Ovary (tissue), 3 donors: ENCODE results near the gene GPR27.

Source experiments
- POLR2A ChIP-seq: fragments of 450-650 bp; IDR thresholded peaks from one replicate; pipeline ENCODE4 v1.6.1; 2017; ENCODE audit warnings: antibody characterized with exemption, mild to moderate bottlenecking, moderate library complexity
- TF ChIP-seq, protein P1 (sequence below), 3 donors: fragments of 450-650 bp in 2 of 3; fragments of 200-600 bp in 1 of 3; IDR thresholded peaks; one replicate each; pipeline versions ENCODE4 v1.5.1 to v1.8.0; 2016 to 2022; ENCODE audit warnings: antibody characterized with exemption in 3 of 3, mild to moderate bottlenecking in 1 of 3
- donor health status: DM: no; HTN: no; CAD: no.

DNA sequence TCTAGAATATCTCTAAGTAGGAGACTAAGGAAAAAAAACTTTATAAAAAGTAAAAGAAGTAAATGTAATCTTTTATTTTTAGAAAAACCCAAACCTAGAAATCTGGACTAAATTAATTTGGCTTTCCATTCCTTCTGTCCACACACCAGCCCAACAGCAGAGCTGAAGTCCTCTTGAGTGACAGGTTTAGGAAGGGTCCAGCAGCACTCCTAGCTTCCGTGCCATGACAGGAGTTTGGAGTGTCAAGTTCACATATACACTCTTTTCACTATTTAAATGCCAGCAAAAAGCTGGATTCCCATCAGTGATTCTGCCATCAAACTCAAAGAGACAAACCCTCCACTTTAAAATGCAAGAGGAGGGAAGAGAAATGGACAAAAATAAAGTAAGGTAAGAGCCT is 18.2 kb downstream of the GPR27 start:
- TF ChIP-seq POLR2A = no peak
- TF ChIP-seq, protein P1, sequence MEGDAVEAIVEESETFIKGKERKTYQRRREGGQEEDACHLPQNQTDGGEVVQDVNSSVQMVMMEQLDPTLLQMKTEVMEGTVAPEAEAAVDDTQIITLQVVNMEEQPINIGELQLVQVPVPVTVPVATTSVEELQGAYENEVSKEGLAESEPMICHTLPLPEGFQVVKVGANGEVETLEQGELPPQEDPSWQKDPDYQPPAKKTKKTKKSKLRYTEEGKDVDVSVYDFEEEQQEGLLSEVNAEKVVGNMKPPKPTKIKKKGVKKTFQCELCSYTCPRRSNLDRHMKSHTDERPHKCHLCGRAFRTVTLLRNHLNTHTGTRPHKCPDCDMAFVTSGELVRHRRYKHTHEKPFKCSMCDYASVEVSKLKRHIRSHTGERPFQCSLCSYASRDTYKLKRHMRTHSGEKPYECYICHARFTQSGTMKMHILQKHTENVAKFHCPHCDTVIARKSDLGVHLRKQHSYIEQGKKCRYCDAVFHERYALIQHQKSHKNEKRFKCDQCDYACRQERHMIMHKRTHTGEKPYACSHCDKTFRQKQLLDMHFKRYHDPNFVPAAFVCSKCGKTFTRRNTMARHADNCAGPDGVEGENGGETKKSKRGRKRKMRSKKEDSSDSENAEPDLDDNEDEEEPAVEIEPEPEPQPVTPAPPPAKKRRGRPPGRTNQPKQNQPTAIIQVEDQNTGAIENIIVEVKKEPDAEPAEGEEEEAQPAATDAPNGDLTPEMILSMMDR (IDR thresholded peaks at IDR 0.05) = no peak
